K562 (cell line): ENCODE results near the gene GCNT2. TPM values are rescaled to one million over a fixed set of nuclear protein-coding genes. Genes with fewer than 3 reads are reported as not detected.

ENCODE experiments used
- ATAC-seq: fragments of 200-7000 bp; cut with Tn5 transposase; 3 replicates; pipeline ENCODE4 v1.9.1; 2020; ENCODE audit warnings: moderate library complexity
- BruUV-seq: library from RNA; stranded (reverse); fragments of 400-500 nt; replicated peaks from 2 replicates; lab custom pipeline; 2021; lab: Mats Ljungman, UMichigan
- CTCF ChIA-PET: fragments of 300-600 bp; formaldehyde crosslinking; extraction: SDS; loops from one replicate; lab custom pipeline; 2021; ENCODE audit warnings: low intra/inter-chr PET ratio; lab: Yijun Ruan, JAX
- POLR2A ChIA-PET: fragments of 300-600, 350-650 bp; sonication (Branson Sonifier 250); formaldehyde crosslinking; extraction: SDS; loops from one replicate; lab custom pipeline; 2021; ENCODE audit warnings: antibody characterized with exemption, inconsistent platforms; lab: Yijun Ruan, JAX
- DNase-seq, 4 experiments: peaks; one replicate each; pipeline versions ENCODE4 v3.0.0 to v3.0.0-alpha.2; 2011 to 2018; ENCODE audit warnings: low spot score in 3 of 4, mixed read lengths in 3 of 4; ENCODE audit errors: extremely low read depth in 1 of 4
- FAIRE-seq: peaks from 2 replicates; lab custom pipeline; 2011; peaks lifted over from hg19 to GRCh38; lab: Jason Lieb, UNC
- H2AFZ ChIP-seq: 2 replicates; pipeline ENCODE4 v1.6.0; 2011; ENCODE audit warnings: low read depth, low read length, control low read depth, inconsistent platforms
- H3K27ac ChIP-seq: fragments of 200-600 bp; 3 replicates; pipeline ENCODE4 v1.8.0; 2011; ENCODE audit warnings: low read depth, mild to moderate bottlenecking, control low read depth, inconsistent platforms, low read length, moderate library complexity, mixed read lengths; ENCODE audit errors: extremely low read depth
- H3K27me3 ChIP-seq, 2 experiments: fragments of 300-600 bp in 1 of 2; 2 replicates in 1 of 2; 3 replicates in 1 of 2; pipeline versions ENCODE4 v1.6.0 to v1.8.0; 2011; ENCODE audit warnings: inconsistent platforms in 2 of 2, low read length in 2 of 2, mild to moderate bottlenecking in 1 of 2, mixed read lengths in 1 of 2, moderate library complexity in 1 of 2; ENCODE audit not compliant: control insufficient read depth in 2 of 2, insufficient read depth in 2 of 2
- H3K36me3 ChIP-seq: fragments of 300-600 bp; 3 replicates; pipeline ENCODE4 v1.8.0; 2011; ENCODE audit warnings: mild to moderate bottlenecking, low read length, inconsistent platforms; ENCODE audit not compliant: control insufficient read depth, insufficient read depth
- H3K4me1 ChIP-seq, 2 experiments: fragments of 200-600 bp in 1 of 2; replicated peaks in 1 of 2; 2 replicates in 1 of 2; 3 replicates in 1 of 2; pipeline versions ENCODE4 v1.5.1 to v1.8.0; 2011; ENCODE audit warnings: inconsistent platforms in 2 of 2, low read length in 2 of 2, mild to moderate bottlenecking in 1 of 2, mixed read lengths in 1 of 2, moderate library complexity in 1 of 2; ENCODE audit not compliant: control insufficient read depth in 2 of 2, insufficient read depth in 2 of 2
- H3K4me2 ChIP-seq: 2 replicates; pipeline ENCODE4 v1.6.1; 2011; ENCODE audit warnings: low read length, control low read depth, inconsistent platforms, mixed read lengths; ENCODE audit not compliant: insufficient read depth
- H3K4me3 ChIP-seq: fragments of 200-600 bp; sonication (generic), shearing (Covaris generic); 2 replicates; pipeline ENCODE4 v1.5.1; 2016; ENCODE audit warnings: control low read depth, inconsistent platforms
- H3K79me2 ChIP-seq: fragments of 200-600 bp; 3 replicates; pipeline ENCODE4 v1.8.0; 2011; ENCODE audit warnings: low read length, inconsistent platforms; ENCODE audit not compliant: control insufficient read depth, insufficient read depth
- H3K9ac ChIP-seq, 2 experiments: 2 replicates each; pipeline versions ENCODE4 v1.6.0 to v1.6.1; 2011; ENCODE audit warnings: low read depth in 2 of 2, low read length in 2 of 2, control low read depth in 1 of 2, inconsistent platforms in 1 of 2, mild to moderate bottlenecking in 1 of 2, mixed read lengths in 1 of 2; ENCODE audit not compliant: insufficient read depth in 1 of 2
- H3K9me1 ChIP-seq: one replicate; pipeline ENCODE4 v1.6.0; 2011; ENCODE audit warnings: inconsistent platforms, mild to moderate bottlenecking, low read length, moderate library complexity; ENCODE audit not compliant: control insufficient read depth, insufficient read depth
- H3K9me3 ChIP-seq: replicated peaks from 2 replicates; pipeline ENCODE4 v1.5.1; 2011; ENCODE audit warnings: low read depth, low read length, inconsistent platforms; ENCODE audit not compliant: control insufficient read depth, insufficient read depth
- H4K20me1 ChIP-seq: replicated peaks from 2 replicates; pipeline ENCODE4 v1.6.1; 2011; ENCODE audit warnings: low read length, inconsistent platforms, mixed read lengths; ENCODE audit not compliant: control insufficient read depth, insufficient read depth
- CBFA2T3 ChIP-seq: fragments of 450-650 bp; IDR thresholded peaks from 2 replicates; pipeline ENCODE4 v1.6.1; 2017
- HIVEP1 ChIP-seq: fragments of 250-450 bp; sonication (Bioruptor Pico); IDR thresholded peaks from 2 replicates; pipeline ENCODE4 v1.4.0; 2020; ENCODE audit warnings: mild to moderate bottlenecking
- RBM39 ChIP-seq: fragments of 200-400 bp; formaldehyde crosslinking; optimal IDR thresholded peaks from 2 replicates; pipeline ENCODE3; 2018; ENCODE audit warnings: low read depth, low read length
- SPI1 ChIP-seq: IDR thresholded peaks from 2 replicates; pipeline ENCODE4 v1.6.1; 2011; ENCODE audit warnings: low read depth, low read length, control low read depth, borderline replicate concordance
- ZNF224 ChIP-seq: sonication (generic); formaldehyde crosslinking; IDR thresholded peaks from 2 replicates; pipeline ENCODE4 v1.8.0; 2022; ENCODE audit warnings: mild to moderate bottlenecking, missing genetic modification reagents
- WGBS: fragments of 100-300 bp; shearing (Covaris generic); methylation state at CpG from one replicate; pipeline ENCODE4 v1.1.6; 2016; ENCODE audit warnings: low coverage, mixed read lengths; ENCODE audit not compliant: insufficient coverage; ENCODE audit errors: missing lambda C conversion rate; 5-methylcytosine and 5-hydroxymethylcytosine counted together
- in situ Hi-C: fragments of 300-500 bp; cut with MboI; formaldehyde crosslinking; loops from 4 replicates; pipeline ENCODE4 v1.15.0; 2018; ENCODE audit warnings: inconsistent platforms, mixed read lengths
- intact Hi-C: fragments of 100-400 bp; cut with micrococcal nuclease; formaldehyde crosslinking; loops from 2 replicates; pipeline ENCODE4 v1.14.2; 2022
- polyA plus RNA-seq, 8 experiments: library from polyadenylated mRNA; depleted of rRNA in 4 of 8; stranded (reverse) in 5 of 8; unstranded in 3 of 8; fragments of >200 nt; fragmentation: Nextera tagmentation in 2 of 8; fragmentation: Illumina TruSeq in 1 of 8; extraction: Ambion mirVana in 2 of 8; extraction: Trizol in 1 of 8; gene quantifications; 2 replicates each; pipeline versions ENCODE4 v1.2.1 to v1.2.3, GENCODE V29; 2011 to 2014; ENCODE audit warnings: inconsistent platforms in 1 of 8, missing spikeins in 1 of 8
- total RNA-seq, 7 experiments: library from RNA; depleted of rRNA in 6 of 7; stranded (reverse); fragments of >200 nt in 6 of 7; fragmentation: Illumina TruSeq in 2 of 7; extraction: Trizol in 2 of 7; gene quantifications; 2 replicates each; pipeline versions ENCODE4 v1.2.1 to v1.2.3, GENCODE V29; 2011 to 2021; ENCODE audit warnings: low replicate concordance in 1 of 7
- TF ChIP-seq, protein P1 (sequence below): fragments of 250-450 bp; sonication (Bioruptor Pico); IDR thresholded peaks from 2 replicates; pipeline ENCODE4 v1.8.0; 2022; ENCODE audit warnings: inconsistent platforms, mild to moderate bottlenecking, moderate library complexity, borderline replicate concordance

The GCNT2 gene
- total and polyA plus RNA-seq, 9 of the 15 experiments (the other 6 are each of a cell fraction or from before 2014, with no cell fraction given), result 0.78 to 2.6 (median 1.6) TPM

DNA sequence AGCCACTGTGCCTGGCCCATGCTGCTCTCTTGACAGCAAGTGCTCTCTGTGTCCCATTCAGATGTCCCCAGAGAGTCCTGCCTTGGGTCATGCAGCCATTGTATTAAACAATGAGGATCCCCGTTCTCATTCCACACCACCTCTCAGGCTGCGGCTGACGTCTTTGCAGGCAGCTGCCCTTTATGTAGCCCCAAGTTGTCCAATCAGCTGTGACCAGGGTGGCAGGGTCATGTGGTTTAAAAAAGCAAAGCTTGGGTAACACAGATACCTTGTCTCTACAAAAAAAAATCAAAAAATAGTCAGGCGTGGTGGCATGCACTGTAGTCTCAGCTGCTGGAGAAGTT lies 13.2 kb downstream of the GCNT2 start (continued):
- TF ChIP-seq, protein P1, sequence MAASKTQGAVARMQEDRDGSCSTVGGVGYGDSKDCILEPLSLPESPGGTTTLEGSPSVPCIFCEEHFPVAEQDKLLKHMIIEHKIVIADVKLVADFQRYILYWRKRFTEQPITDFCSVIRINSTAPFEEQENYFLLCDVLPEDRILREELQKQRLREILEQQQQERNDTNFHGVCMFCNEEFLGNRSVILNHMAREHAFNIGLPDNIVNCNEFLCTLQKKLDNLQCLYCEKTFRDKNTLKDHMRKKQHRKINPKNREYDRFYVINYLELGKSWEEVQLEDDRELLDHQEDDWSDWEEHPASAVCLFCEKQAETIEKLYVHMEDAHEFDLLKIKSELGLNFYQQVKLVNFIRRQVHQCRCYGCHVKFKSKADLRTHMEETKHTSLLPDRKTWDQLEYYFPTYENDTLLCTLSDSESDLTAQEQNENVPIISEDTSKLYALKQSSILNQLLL (CRISPR knock-in tag), result no peak
- no peak for TF ChIP-seq RBM39

DNA sequence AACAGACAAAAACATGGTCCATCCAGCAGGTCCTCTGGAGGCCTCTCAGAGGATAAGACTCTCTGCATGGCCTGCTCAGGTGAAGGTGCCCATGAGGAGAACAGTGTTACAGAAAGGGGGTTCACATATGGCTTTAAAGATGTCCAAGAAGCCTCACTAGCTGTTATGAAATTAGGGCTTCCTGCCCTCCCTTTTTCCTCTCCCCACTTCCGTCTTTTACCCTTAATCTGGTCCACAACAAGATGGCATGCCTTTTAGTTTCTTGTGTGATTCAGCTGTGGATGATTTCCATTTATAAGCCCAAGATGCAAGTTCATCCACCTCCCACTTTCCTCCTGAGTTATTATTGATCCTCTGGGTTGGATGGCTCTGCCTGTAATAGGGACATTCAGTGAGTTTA lies 14.0 kb downstream of the GCNT2 start:
- H3K4me3 ChIP-seq, result no peak overlapping the region
- ChIA-PET CTCF (no interaction called here), POLR2A (no interaction called here)
- no peak for FAIRE-seq
- no peak for DNase-seq
- ATAC-seq, result no peak; the same call in 2 of the 3 replicates
- no peak for TF ChIP-seq ZNF224 (CRISPR knock-in tag)
- TF ChIP-seq CBFA2T3, result no peak
- no peak for TF ChIP-seq HIVEP1
- peak; percentile 69; the same call in 1 of the 2 replicates for TF ChIP-seq SPI1
- peaks cover 0 to 5% of the 10 kb centered on the region in 2 experiments; a peak in 1 of 5 replicates for H3K27me3 ChIP-seq
- intact Hi-C loops, result no loop called here
- no peak overlapping the region for H3K27ac ChIP-seq
- no peaks in the 10 kb centered on the region for H3K9me3 ChIP-seq
- H3K9ac ChIP-seq, result no peak overlapping the region
- no peak overlapping the region for H3K4me2 ChIP-seq
- no TSS peak for BruUV-seq
- no peaks in the 10 kb centered on the region for H3K9me1 ChIP-seq
- 14% methylated on average over 1 of the region's 1 CpG for WGBS
- no peaks in the 10 kb centered on the region for H3K79me2 ChIP-seq
- no peak overlapping the region for H2AFZ ChIP-seq
- no peaks in the 10 kb centered on the region for H4K20me1 ChIP-seq
- no peaks in the 10 kb centered on the region for H3K36me3 ChIP-seq
- no peaks in the 10 kb centered on the region; a peak in 1 of 5 replicates for H3K4me1 ChIP-seq
- in situ Hi-C loops, result no loop called here
